GM21786 (cell line): ENCODE results near the gene OR13A1.
A peak's percentile ranks its signal among the peaks of the same experiment; 100 is the strongest.
"Not testable (repeated sequence)": the region's sequence is repeated elsewhere in the genome, so short reads cannot be mapped to it uniquely, and the experiment has no call there.

Experiments used
- ATAC-seq: cut with Tn5 transposase; IDR thresholded peaks from one replicate; pipeline ENCODE4 v1.9.1; 2021; ENCODE audit not compliant: unreplicated experiment

Gene OR13A1

GRCh38 chr10:45282061-45282460 is 33.3 kb downstream of the OR13A1 start:
- ATAC-seq: no peak

DNA sequence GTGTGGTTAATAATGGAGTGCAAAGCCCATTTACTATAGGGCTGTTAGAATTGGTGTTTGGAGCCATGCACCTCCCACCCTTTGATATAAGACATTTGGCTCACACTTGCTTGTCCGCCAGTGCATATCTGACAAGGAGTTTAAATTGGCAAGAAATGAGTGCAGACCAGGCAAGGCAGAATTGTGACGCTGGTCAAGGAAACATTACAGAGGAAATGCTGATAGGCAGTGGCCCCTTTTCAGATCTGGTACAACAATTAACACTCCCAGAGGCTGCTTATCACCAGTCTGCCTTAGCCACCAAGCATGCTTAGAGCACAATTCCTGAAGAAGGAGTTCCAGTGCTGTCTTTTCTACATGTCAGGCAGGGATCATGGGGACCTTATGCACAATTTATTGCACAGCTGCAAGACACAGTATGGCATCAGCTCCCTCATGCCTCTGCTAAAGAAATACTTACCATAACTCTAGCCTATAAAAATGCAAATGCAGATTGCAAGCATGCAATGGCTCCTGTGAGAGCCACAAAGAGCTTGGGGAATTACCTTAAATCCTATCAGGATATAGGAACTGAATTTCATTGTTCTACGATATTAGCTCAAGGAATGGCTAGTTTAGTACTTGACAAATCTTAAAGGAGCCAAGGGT is 35.2 kb downstream of the OR13A1 start:
- ATAC-seq: no peak

GRCh38 chr10:45279682-45280081 is 35.7 kb downstream of the OR13A1 start:
- no peak for ATAC-seq

- ATAC-seq: no peak
These were observed 36.4 kb downstream of the OR13A1 start for GRCh38 chr10:45278860-45279498.

GRCh38 chr10:45276146-45276545 is 39.3 kb downstream of the OR13A1 start:
- ATAC-seq: not testable (repeated sequence)

GRCh38 chr10:45274364-45274763 is 41.0 kb downstream of the OR13A1 start:
- no peak for ATAC-seq

DNA sequence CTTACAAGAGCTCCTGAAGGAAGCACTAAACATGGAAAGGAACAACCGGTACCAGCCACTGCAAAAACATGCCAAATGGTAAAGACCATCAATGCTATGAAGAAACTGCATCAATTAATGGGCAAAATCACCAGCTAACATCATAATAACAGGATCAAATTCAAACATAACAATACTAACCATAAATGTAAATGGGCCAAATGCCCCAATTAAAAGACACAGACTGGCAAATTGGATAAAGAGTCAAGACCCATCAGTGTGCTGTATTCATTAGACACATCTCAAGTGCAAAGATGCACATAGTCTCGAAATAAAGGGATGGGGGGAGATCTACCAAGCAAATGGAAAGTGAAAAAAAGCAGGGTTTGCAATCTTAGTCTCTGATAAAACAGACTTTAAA is 47.6 kb downstream of the OR13A1 start:
- not testable (repeated sequence) for ATAC-seq

GRCh38 chr10:45265996-45266395 is 49.4 kb downstream of the OR13A1 start:
- ATAC-seq: no peak

DNA sequence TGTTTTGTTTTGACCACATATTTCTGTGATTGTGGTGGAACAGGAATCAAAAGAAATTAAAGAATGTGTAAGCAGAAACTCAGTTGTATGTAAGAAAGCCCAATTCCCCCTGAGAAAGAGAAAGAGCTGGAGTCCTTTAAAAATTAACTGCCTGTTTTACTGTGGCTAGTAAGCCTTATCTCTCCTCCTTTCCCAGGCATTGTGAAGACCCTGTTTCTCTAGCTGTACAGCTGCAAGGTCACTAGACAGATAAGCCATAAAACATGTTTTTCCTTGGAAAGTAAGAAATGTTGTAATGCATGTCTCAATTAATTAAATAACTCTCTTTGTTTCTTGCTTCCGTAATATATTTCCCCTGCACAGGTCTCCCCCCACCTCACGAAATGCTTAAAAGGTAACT is 53.5 kb downstream of the OR13A1 start:
- ATAC-seq: no peak

DNA sequence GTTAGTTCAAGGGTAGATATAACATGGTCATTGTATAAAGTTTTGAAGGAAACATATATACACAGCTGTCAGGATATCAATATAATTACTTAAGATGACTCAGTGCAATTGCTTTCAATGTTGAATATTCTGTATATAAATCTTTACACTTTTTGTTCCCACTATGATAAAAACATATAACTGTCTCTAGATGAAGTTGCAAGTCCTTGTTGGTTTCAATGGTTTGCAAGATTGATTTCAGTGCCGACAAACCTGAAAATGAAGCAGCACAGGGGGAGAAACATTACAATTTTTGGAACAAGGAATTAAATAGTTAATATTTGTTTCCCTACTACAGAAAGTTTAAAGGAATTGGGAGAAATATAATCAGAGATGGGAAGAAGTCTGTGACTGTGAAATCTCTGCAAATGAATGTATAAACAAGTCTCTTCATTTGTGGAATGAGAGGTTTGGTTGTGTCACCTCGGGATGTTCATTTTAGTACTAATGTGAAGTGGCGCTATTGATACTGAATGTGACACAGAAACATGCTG is 54.1 kb downstream of the OR13A1 start:
- no peak for ATAC-seq

DNA sequence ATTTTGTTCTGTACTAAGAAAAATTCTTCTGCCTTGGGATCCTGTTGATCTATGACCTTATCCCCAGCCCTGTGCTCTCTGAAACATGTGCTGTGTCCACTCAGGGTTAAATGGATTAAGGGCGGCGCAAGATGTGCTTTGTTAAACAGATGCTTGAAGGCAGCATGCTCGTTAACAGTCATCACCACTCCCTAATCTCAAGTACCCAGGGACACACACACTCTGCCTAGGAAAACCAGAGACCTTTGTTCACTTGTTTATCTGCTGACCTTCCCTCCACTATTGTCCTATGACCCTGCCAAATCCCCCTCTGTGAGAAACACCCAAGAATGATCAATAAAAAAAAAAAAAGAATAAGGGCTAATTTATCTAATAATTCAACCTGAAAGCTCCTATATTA is 54.8 kb downstream of the OR13A1 start:
- ATAC-seq: not testable (repeated sequence)

DNA sequence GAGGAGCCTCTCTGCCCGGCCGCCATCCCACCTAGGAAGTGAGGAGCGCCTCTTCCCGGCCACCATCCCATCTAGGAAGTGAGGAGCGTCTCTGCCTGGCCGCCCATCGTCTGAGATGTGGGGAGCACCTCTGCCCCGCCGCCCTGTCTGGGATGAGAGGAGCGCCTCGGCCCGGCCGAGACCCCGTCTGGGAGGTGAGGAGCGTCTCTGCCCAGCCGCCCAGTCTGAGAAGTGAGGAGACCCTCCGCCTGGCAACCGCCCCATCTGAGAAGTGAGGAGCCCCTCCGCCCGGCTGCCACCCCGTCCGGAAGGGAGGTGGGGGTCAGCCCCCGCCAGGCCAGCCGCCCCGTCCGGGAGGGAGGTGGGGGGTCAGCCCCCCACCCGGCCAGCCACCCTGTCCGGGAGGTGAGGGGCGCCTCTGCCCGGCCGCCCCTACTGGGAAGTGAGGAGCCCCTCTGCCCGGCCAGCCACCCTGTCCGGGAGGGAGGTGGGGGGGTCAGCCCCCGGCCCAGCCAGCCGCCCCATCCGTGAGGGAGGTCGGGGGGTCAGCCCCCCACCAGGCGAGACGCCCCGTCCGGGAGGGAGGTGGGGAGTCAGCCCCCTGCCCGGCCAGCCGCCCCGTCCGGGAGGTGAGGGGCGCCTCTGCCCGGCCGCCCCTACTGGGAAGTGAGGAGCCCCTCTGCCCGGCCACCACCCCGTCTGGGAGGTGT is 55.5 kb downstream of the OR13A1 start:
- ATAC-seq: not testable (repeated sequence)

- ATAC-seq: no peak
These were observed 57.8 kb downstream of the OR13A1 start for GRCh38 chr10:45257600-45257999.

DNA sequence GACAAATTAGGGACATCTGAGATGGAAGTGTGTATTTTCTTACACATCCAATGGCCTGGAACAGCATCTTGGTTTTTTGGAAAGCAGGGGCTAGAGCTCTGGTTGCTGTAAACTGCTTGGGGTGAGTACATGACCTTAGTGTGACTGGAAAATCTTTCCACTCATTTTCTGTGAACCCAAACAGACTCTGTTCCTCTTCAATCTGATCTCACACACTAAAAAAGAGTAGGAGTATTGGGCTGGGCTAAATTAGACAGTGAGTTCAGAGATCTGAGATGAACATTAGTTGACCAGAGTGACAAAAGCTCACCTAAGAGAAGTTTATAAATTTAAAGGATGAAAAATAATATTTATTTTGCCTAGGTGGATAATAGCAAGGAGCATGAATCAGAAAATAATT is 59.2 kb downstream of the OR13A1 start:
- ATAC-seq: no peak

DNA sequence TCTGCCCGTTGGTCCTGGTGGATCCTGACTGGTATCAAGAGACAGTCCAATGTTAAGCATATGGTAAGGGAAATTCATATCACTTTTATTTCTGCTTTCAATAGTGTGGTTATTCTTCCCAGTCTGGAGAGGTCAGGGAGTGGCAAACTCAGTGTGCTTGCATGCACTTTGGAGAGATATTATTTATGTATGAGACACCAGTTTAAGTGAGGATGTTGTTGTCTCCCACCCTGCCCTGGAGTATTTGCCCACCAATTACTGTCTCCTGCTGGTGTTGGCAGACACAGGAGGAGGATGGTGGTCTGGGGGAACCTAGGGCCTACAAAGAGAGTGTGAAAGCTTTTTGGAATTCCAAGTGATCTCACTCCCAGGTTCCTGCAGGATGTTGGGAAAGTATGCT is 59.7 kb downstream of the OR13A1 start:
- ATAC-seq: no peak

GRCh38 chr10:45254892-45255291 is 60.5 kb downstream of the OR13A1 start:
- no peak for ATAC-seq

DNA sequence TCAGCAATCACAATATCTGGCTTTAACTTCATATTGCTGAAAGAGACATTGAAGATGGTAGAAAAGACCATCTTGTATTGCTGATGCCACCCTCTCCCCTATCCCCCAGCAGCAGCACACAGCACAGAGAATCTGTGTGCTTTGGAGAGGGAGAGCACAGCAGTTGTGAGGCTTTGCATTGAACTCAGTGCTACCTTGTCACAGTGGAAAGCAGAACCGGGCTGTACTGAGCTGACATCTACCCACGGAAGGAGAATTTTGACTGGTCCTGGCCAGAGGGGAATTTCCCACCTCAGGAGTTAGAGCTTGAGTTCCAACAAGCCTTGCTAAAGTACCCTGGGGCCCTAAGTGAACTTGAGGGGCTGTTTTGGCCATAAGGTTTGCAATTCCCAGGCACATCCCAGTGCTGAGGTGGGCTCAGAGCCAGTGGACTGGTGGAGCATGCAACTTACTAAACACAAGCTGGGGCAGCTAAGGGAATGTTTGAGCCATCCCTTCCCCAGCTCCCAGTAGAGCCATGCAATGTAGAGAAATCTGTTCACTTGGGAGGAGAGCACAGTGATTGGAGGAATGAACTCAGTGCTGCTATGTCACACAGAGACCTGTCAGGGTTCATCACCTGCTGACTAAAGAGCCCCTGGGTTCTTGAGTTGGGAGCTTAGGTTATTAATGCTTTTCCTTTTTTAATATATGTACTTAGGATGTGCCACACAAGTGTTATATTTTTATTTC is 62.1 kb downstream of the OR13A1 start:
- ATAC-seq: peak; percentile 50
